ENCODE data around the gene IFNAR2. TPM values are rescaled to one million over a fixed set of nuclear protein-coding genes. Genes with fewer than 3 reads are reported as not detected.
A peak's percentile ranks its signal among the peaks of the same experiment; 100 is the strongest.

The IFNAR2 gene
- total and polyA plus RNA-seq, 4 donors: 21.4 to 38.4 (median 27.5) TPM

DNA sequence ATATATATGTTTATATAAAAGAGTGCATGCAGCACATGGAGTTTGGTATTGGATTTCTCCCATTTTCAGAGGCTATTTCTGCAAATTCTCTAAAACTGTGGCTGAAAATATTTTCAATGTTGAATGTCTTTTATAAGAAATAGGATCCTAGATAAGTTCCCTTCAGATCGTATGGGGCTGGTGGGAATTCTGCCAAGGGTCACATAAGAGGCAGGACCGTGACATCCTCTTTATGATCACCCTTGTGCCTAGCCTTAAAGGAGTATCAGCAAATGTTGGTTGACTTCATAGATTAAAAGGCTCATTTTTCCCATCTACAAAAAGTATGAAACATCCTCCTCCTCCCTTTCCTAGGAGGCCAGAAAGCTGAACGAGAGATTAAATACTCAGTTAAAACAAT, 1.3 kb upstream of the IFNAR2 start:
- H3K36me3 ChIP-seq (ENCODE audit: control insufficient read depth in 4 of 4, insufficient read depth in 4 of 4, low read length in 4 of 4): no peaks in the 10 kb centered on the region
- H3K9ac ChIP-seq (ENCODE audit: insufficient read depth in 1 of 2, low read length in 2 of 2): no peak overlapping the region
- no peak for ATAC-seq (ENCODE audit: insufficient read depth, low FRiP score)
- no peaks in the 10 kb centered on the region for H3K9me3 ChIP-seq (ENCODE audit: control insufficient read depth in 4 of 4, insufficient read depth in 3 of 4, low read length in 3 of 4)
- no peak overlapping the region for H3K27ac ChIP-seq (ENCODE audit: low read depth in 1 of 2, low read length in 1 of 2)
- H3K4me3 ChIP-seq: no peak overlapping the region
- TF ChIP-seq, protein P1, sequence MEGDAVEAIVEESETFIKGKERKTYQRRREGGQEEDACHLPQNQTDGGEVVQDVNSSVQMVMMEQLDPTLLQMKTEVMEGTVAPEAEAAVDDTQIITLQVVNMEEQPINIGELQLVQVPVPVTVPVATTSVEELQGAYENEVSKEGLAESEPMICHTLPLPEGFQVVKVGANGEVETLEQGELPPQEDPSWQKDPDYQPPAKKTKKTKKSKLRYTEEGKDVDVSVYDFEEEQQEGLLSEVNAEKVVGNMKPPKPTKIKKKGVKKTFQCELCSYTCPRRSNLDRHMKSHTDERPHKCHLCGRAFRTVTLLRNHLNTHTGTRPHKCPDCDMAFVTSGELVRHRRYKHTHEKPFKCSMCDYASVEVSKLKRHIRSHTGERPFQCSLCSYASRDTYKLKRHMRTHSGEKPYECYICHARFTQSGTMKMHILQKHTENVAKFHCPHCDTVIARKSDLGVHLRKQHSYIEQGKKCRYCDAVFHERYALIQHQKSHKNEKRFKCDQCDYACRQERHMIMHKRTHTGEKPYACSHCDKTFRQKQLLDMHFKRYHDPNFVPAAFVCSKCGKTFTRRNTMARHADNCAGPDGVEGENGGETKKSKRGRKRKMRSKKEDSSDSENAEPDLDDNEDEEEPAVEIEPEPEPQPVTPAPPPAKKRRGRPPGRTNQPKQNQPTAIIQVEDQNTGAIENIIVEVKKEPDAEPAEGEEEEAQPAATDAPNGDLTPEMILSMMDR (IDR thresholded peaks at IDR 0.05; ENCODE audit: control extremely low read depth, extremely low read depth): no peak
- DNase-seq: no peak
- H3K4me1 ChIP-seq (ENCODE audit: control insufficient read depth in 5 of 5, insufficient read depth in 5 of 5, low read length in 5 of 5): peaks cover 0 to 15% (median 4%) of the 10 kb centered on the region in 5 donors
- WGBS, 2 donors: 47 to 50% methylated on average over 3 of the region's 3 CpGs
- no peaks in the 10 kb centered on the region for H3K27me3 ChIP-seq (ENCODE audit: control insufficient read depth in 3 of 3, insufficient read depth in 3 of 3, low read length in 2 of 3)

DNA sequence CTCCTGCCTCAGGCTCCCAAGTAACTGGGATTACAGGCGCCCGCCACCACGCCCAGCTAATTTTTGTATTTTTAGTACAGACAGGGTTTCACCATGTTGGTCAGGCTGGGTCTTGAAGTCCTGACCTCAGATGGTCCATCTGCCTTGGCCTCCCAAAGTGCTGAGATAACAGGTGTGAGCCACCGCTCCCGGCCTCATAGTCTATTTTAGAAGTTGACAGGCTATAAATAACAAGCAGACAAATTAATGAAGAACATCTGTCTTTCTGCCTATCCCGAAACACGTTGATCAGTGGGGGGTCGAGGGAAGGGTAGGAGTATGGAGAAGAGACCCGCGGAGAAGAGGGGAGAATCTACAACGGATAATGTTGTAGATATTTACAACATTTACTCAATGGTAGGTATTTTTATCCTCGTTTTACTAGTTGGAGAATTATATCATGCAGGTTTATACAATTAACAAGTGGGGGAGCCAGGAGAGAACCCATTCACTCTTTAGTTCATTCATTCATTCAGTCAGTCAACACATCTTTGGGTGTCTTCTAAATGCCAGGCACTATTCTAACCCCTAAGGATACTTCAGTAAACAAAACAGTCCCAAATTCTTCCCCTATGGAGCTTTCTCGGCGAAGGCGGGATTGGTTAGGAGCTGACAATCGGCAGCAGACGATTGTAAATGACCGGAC, 497 bp upstream of the IFNAR2 start:
- no peaks in the 10 kb centered on the region for H3K9me3 ChIP-seq (ENCODE audit: control insufficient read depth in 4 of 4, insufficient read depth in 3 of 4, low read length in 3 of 4)
- peak overlapping the region in 1 of 2 donors; percentile 62 for H3K9ac ChIP-seq (ENCODE audit: insufficient read depth in 1 of 2, low read length in 2 of 2)
- WGBS, 2 donors: 42 to 43% methylated on average over 18 of the region's 18 CpGs
- DNase-seq (no peak), ATAC-seq (ENCODE audit: insufficient read depth, low FRiP score) (no peak)
- no peaks in the 10 kb centered on the region for H3K27me3 ChIP-seq (ENCODE audit: control insufficient read depth in 3 of 3, insufficient read depth in 3 of 3, low read length in 2 of 3)
- TF ChIP-seq, protein P1 (IDR thresholded peaks at IDR 0.05; ENCODE audit: control extremely low read depth, extremely low read depth): no peak
- H3K27ac ChIP-seq (ENCODE audit: low read depth in 1 of 2, low read length in 1 of 2): peak overlapping the region in 1 of 2 donors; percentile 47
- no peak overlapping the region for H3K4me3 ChIP-seq
- no peaks in the 10 kb centered on the region for H3K36me3 ChIP-seq (ENCODE audit: control insufficient read depth in 4 of 4, insufficient read depth in 4 of 4, low read length in 4 of 4)
- peaks cover 0 to 15% (median 4%) of the 10 kb centered on the region in 5 donors for H3K4me1 ChIP-seq (ENCODE audit: control insufficient read depth in 5 of 5, insufficient read depth in 5 of 5, low read length in 5 of 5)

DNA sequence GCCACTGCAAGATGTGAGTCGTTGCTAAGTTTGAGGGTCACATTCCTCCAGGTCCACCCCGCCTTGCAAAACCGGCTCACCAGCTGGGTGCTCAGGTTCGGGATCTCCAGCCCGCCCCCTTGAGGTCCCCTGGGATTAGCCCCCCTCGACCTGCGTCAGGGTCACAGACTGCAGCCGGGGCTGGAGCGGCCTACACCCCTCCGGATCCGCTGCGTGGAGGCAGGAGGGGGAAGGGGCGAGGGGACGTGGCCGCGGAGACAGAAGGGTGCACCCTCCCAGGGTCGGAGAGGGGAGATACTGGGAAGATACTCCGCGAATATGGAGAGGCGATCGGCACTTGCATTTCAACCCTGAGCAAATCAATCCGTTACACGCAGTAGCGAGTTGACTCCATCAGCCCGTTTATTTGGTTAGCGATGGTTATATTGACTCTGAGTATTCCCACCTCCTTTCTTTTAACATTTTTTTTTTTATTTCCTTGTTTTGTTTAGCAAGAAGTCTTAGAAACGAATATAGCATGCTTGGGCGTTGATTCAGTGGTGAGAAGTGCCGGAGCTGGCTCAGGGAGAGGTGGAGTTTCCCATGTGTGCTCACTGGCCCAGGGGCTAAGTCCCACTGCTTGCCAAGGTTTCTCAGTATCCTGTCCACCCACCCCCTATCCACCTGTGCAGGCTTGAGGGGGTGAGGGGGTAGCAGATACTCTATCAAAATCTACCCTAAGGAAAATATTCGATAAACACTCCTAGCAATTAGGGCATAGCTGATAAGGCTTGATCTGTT, 997 bp downstream of the IFNAR2 start:
- Histone ChIP-seq H3K27me3 (ENCODE audit: control insufficient read depth in 3 of 3, insufficient read depth in 3 of 3, low read length in 2 of 3) (no peaks in the 10 kb centered on the region), H3K9ac (ENCODE audit: insufficient read depth in 1 of 2, low read length in 2 of 2) (peak overlapping the region; percentile 33 to 61), H3K4me1 (ENCODE audit: control insufficient read depth in 5 of 5, insufficient read depth in 5 of 5, low read length in 5 of 5) (peaks cover 0 to 15% (median 7%) of the 10 kb centered on the region in 5 donors), H3K4me3 (peak overlapping the region; percentile 77), H3K36me3 (ENCODE audit: control insufficient read depth in 4 of 4, insufficient read depth in 4 of 4, low read length in 4 of 4) (no peaks in the 10 kb centered on the region), H3K27ac (ENCODE audit: low read depth in 1 of 2, low read length in 1 of 2) (peak overlapping the region; percentile 98 to 100), H3K9me3 (ENCODE audit: control insufficient read depth in 4 of 4, insufficient read depth in 3 of 4, low read length in 3 of 4) (no peaks in the 10 kb centered on the region)
- DNase-seq: peak; percentile 47 to 63 (median 52)
- 1 to 2% methylated on average over 30 of the region's 30 CpGs for WGBS, 2 donors
- ATAC-seq (ENCODE audit: insufficient read depth, low FRiP score): peak; percentile 35
- TF ChIP-seq, protein P1 (IDR thresholded peaks at IDR 0.05; ENCODE audit: control extremely low read depth, extremely low read depth): no peak
